Stimulated activated naive CD8-positive, alpha-beta T cell treated with anti-CD3 and anti-CD28 coated beads, Interleukin-15, Interleukin-2, amounts not matched to agents 100 ng/mL and 50 ng/mL, for 24 hours (primary cell): ENCODE results near the gene CDK19.

Experiments used
- H3K27ac Mint-ChIP-seq: one replicate; pipeline ENCODE4 v1.8.0; 2021; ENCODE audit warnings: mild to moderate bottlenecking, mixed read lengths
- H3K27me3 Mint-ChIP-seq: one replicate; pipeline ENCODE4 v1.8.0; 2021; ENCODE audit warnings: mixed read lengths
- H3K36me3 Mint-ChIP-seq: one replicate; pipeline ENCODE4 v1.8.0; 2021; ENCODE audit warnings: low read depth, mixed read lengths
- H3K4me1 Mint-ChIP-seq: one replicate; pipeline ENCODE4 v1.8.0; 2021; ENCODE audit warnings: low read depth, mixed read lengths
- H3K4me3 Mint-ChIP-seq: one replicate; pipeline ENCODE4 v1.8.0; 2021; ENCODE audit warnings: mild to moderate bottlenecking, mixed read lengths
- H3K9me3 Mint-ChIP-seq: one replicate; pipeline ENCODE4 v1.8.0; 2021; ENCODE audit warnings: mixed read lengths

Gene CDK19

GRCh38 chr6:110712238-110712637 is 103.0 kb downstream of the CDK19 start:
- Mint-ChIP-seq H3K4me1 (peaks cover 4% of the 10 kb centered on the region), H3K27me3 (no peaks in the 10 kb centered on the region), H3K27ac (no peak overlapping the region), H3K4me3 (no peak overlapping the region), H3K9me3 (no peaks in the 10 kb centered on the region), H3K36me3 (no peaks in the 10 kb centered on the region)

GRCh38 chr6:110710115-110710514 is 105.2 kb downstream of the CDK19 start:
- no peak overlapping the region for H3K4me3 Mint-ChIP-seq
- H3K27me3 Mint-ChIP-seq, result no peaks in the 10 kb centered on the region
- no peak overlapping the region for H3K27ac Mint-ChIP-seq
- peaks cover 4% of the 10 kb centered on the region for H3K4me1 Mint-ChIP-seq
- H3K36me3 Mint-ChIP-seq, result no peaks in the 10 kb centered on the region
- no peaks in the 10 kb centered on the region for H3K9me3 Mint-ChIP-seq

GRCh38 chr6:110708295-110708950 is 106.8 kb downstream of the CDK19 start:
- Mint-ChIP-seq H3K9me3 (no peaks in the 10 kb centered on the region), H3K27me3 (no peaks in the 10 kb centered on the region), H3K36me3 (no peaks in the 10 kb centered on the region), H3K4me3 (no peak overlapping the region), H3K27ac (no peak overlapping the region), H3K4me1 (no peaks in the 10 kb centered on the region)

- no peaks in the 10 kb centered on the region for H3K27me3 Mint-ChIP-seq
- H3K9me3 Mint-ChIP-seq, result no peaks in the 10 kb centered on the region
- no peaks in the 10 kb centered on the region for H3K36me3 Mint-ChIP-seq
- H3K4me1 Mint-ChIP-seq, result no peaks in the 10 kb centered on the region
- H3K27ac Mint-ChIP-seq, result no peak overlapping the region
- H3K4me3 Mint-ChIP-seq, result no peak overlapping the region
Observed at GRCh38 chr6:110705543-110705942, 109.7 kb downstream of the CDK19 start.

GRCh38 chr6:110703906-110704594 is 111.2 kb downstream of the CDK19 start:
- Mint-ChIP-seq H3K4me1 (no peaks in the 10 kb centered on the region), H3K4me3 (no peak overlapping the region), H3K27me3 (no peaks in the 10 kb centered on the region), H3K27ac (no peak overlapping the region), H3K9me3 (no peaks in the 10 kb centered on the region), H3K36me3 (no peaks in the 10 kb centered on the region)

GRCh38 chr6:110703010-110703905 is 112.0 kb downstream of the CDK19 start:
- Mint-ChIP-seq H3K27me3 (no peaks in the 10 kb centered on the region), H3K27ac (no peak overlapping the region)

GRCh38 chr6:110699780-110700179 is 115.5 kb downstream of the CDK19 start:
- Mint-ChIP-seq H3K4me3 (no peak overlapping the region), H3K27ac (no peak overlapping the region), H3K9me3 (no peaks in the 10 kb centered on the region), H3K27me3 (no peaks in the 10 kb centered on the region), H3K36me3 (peaks cover 11% of the 10 kb centered on the region), H3K4me1 (no peaks in the 10 kb centered on the region)

More at GRCh38 chr6:110703010-110703905, 112.0 kb downstream of the CDK19 start:
- no peak overlapping the region for H3K4me3 Mint-ChIP-seq
- H3K4me1 Mint-ChIP-seq, result no peaks in the 10 kb centered on the region
- no peaks in the 10 kb centered on the region for H3K36me3 Mint-ChIP-seq
- no peaks in the 10 kb centered on the region for H3K9me3 Mint-ChIP-seq

GRCh38 chr6:110693994-110694393 is 121.3 kb downstream of the CDK19 start:
- no peaks in the 10 kb centered on the region for H3K9me3 Mint-ChIP-seq
- H3K27ac Mint-ChIP-seq, result no peak overlapping the region
- H3K36me3 Mint-ChIP-seq, result peaks cover 16% of the 10 kb centered on the region
- H3K4me1 Mint-ChIP-seq, result peaks cover 13% of the 10 kb centered on the region
- no peak overlapping the region for H3K4me3 Mint-ChIP-seq
- no peaks in the 10 kb centered on the region for H3K27me3 Mint-ChIP-seq

GRCh38 chr6:110693296-110693695 is 122.0 kb downstream of the CDK19 start:
- Mint-ChIP-seq H3K27ac (no peak overlapping the region), H3K36me3 (peaks cover 16% of the 10 kb centered on the region), H3K4me3 (no peak overlapping the region), H3K27me3 (no peaks in the 10 kb centered on the region), H3K9me3 (no peaks in the 10 kb centered on the region), H3K4me1 (peaks cover 20% of the 10 kb centered on the region)

- no peak overlapping the region for H3K4me3 Mint-ChIP-seq
- H3K4me1 Mint-ChIP-seq, result peaks cover 30% of the 10 kb centered on the region
- no peak overlapping the region for H3K27ac Mint-ChIP-seq
- H3K9me3 Mint-ChIP-seq, result no peaks in the 10 kb centered on the region
- no peaks in the 10 kb centered on the region for H3K27me3 Mint-ChIP-seq
- peaks cover 5% of the 10 kb centered on the region for H3K36me3 Mint-ChIP-seq
Observed at GRCh38 chr6:110690916-110691315, 124.4 kb downstream of the CDK19 start.

- H3K27me3 Mint-ChIP-seq, result no peaks in the 10 kb centered on the region
- H3K4me3 Mint-ChIP-seq, result no peak overlapping the region
- H3K36me3 Mint-ChIP-seq, result peaks cover 4% of the 10 kb centered on the region
- no peak overlapping the region for H3K27ac Mint-ChIP-seq
- no peaks in the 10 kb centered on the region for H3K9me3 Mint-ChIP-seq
- peaks cover 30% of the 10 kb centered on the region for H3K4me1 Mint-ChIP-seq
Observed at GRCh38 chr6:110690106-110690654, 125.1 kb downstream of the CDK19 start.

- H3K36me3 Mint-ChIP-seq, result peaks cover 4% of the 10 kb centered on the region
- no peaks in the 10 kb centered on the region for H3K9me3 Mint-ChIP-seq
- H3K27me3 Mint-ChIP-seq, result no peaks in the 10 kb centered on the region
- H3K4me1 Mint-ChIP-seq, result peaks cover 30% of the 10 kb centered on the region
- H3K4me3 Mint-ChIP-seq, result no peak overlapping the region
- no peak overlapping the region for H3K27ac Mint-ChIP-seq
Observed at GRCh38 chr6:110689275-110689935, 125.9 kb downstream of the CDK19 start.

- Mint-ChIP-seq H3K27me3 (no peaks in the 10 kb centered on the region), H3K36me3 (peaks cover 4% of the 10 kb centered on the region), H3K27ac (peak overlapping the region; percentile 52), H3K4me3 (no peak overlapping the region), H3K9me3 (no peaks in the 10 kb centered on the region), H3K4me1 (peaks cover 30% of the 10 kb centered on the region)
Observed at GRCh38 chr6:110688661-110689268, 126.5 kb downstream of the CDK19 start.

GRCh38 chr6:110687326-110687725 is 127.9 kb downstream of the CDK19 start:
- Mint-ChIP-seq H3K4me1 (peaks cover 34% of the 10 kb centered on the region), H3K4me3 (no peak overlapping the region), H3K36me3 (peaks cover 4% of the 10 kb centered on the region), H3K27ac (no peak overlapping the region), H3K27me3 (no peaks in the 10 kb centered on the region), H3K9me3 (no peaks in the 10 kb centered on the region)
